Activated T-cell treated with anti-CD3 and anti-CD28 coated beads for 4 hours (primary cell): ENCODE data around the gene USF1.
"Not testable (repeated sequence)": the region's sequence is repeated elsewhere in the genome, so short reads cannot be mapped to it uniquely, and the experiment has no call there.

Experiments used
- DNase-seq: peaks from one replicate; pipeline ENCODE4 v3.0.0-alpha.2; 2020

The USF1 gene

GRCh38 chr1:161017181-161017580 lies 28.6 kb downstream of the USF1 start:
- not testable (repeated sequence) for DNase-seq

DNA sequence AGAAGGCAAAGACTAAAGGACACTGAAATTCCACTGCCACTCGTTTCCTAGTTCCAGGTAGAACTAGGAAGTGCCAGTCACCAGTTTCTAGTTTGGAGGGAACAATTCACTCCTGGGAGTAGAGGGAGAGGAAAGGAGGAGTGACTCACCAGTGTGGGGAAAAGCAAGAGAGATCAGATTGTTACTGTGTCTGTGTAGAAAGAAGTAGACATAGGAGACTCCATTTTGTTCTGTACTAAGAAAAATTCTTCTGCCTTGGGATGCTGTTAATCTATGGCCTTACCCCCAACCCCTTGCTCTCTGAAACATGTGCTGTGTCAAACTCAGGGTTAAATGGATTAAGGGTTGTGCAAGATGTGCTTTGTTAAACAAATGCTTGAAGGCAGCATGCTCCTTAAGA lies 29.1 kb downstream of the USF1 start:
- DNase-seq, result not testable (repeated sequence)

- DNase-seq, result peak; percentile 28
Measured at GRCh38 chr1:161013488-161014230, 32.1 kb downstream of the USF1 start.

- DNase-seq, result no peak
Measured at GRCh38 chr1:161013131-161013487, 32.7 kb downstream of the USF1 start.

- DNase-seq, result no peak
Measured at GRCh38 chr1:161012420-161012819, 33.4 kb downstream of the USF1 start.

DNA sequence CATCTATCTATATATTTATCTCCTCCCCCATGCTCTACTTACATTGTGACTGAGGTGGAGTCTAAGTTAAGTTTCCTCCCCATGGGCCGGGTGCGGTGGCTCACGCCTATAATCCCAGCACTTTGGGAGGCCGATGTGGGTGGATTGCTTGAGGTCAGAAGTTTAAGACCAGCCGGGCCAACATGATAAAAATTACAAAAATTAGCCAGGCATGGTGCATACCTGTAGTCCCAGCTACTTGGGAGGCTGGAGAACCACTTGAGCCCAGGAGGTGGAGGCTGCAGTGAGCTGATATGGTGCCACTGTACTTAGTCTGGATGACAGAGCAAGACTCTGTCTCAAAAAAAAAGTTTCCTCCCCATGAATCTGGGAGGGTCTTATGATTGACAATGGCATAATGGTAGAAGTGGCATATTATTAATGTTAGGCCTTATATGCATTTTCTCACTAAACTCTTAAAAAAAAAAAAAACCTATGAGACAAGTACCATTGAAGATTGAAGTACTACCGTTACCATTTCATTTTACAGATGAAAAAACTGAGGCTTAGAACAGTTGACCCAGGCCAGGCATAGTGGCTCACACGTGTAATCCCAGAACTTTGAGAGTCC lies 36.1 kb downstream of the USF1 start:
- DNase-seq, result no peak

- DNase-seq, result no peak
Measured at GRCh38 chr1:161008869-161009510, 36.8 kb downstream of the USF1 start.

DNA sequence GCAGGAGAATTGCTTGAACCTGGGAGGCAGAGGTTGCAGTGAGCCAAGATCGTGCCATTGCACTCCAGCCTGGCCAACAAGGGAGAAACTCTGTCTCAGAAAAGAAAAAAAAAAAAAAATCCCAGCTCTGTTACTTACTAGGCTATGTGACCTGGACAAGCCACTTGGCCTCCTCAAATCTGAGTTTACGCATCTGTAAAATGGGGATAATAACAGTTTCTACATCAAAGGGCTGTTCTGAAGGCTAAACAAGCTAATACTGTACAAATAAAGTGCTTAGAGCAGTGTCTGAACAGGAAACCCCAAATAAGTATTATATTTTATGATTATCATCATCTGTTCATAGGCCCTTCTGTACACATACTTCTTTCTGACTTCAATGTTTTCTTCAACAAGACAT lies 38.4 kb downstream of the USF1 start:
- no peak for DNase-seq

DNA sequence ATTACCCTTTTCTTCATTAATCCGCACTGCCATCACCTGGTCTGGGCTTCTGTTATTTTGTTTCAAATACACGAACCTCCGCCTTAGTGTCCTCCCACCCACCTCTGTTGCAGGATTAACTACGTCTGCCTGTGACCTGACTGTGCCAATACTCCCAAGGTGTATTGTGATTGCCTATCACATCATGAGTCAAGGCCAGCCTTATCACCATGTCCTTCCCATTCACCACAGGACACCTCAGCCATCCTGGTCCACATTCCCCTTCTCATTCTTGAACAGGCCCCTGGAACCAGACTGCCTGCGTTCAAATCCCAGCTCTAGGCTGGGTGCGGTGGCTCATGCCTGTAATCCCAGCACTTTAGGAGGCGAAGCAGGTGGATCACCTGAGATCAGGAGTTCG lies 39.2 kb downstream of the USF1 start:
- no peak for DNase-seq

- no peak for DNase-seq
Measured at GRCh38 chr1:161001525-161001924, 44.3 kb downstream of the USF1 start.

GRCh38 chr1:161000736-161001480 lies 44.9 kb downstream of the USF1 start:
- DNase-seq, result no peak

DNA sequence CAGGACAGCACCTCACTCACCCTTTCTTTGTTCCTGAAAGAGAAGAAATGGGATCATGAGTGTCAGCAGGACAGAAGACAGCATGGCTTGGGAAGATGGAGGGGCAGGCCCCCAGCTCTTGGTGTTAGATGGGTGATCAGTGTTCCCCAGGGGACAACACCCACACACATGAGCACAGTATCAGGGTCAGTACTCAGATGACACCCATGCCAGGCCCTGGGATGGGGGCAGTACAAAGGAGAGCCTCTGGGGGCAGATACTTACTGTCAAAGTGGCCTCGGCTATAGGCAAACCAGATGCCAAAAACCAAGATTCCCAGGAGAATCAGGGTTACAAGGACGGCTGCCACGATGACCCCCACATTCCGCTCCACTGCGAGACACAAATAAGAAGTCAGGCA lies 46.4 kb downstream of the USF1 start:
- DNase-seq, result no peak

DNA sequence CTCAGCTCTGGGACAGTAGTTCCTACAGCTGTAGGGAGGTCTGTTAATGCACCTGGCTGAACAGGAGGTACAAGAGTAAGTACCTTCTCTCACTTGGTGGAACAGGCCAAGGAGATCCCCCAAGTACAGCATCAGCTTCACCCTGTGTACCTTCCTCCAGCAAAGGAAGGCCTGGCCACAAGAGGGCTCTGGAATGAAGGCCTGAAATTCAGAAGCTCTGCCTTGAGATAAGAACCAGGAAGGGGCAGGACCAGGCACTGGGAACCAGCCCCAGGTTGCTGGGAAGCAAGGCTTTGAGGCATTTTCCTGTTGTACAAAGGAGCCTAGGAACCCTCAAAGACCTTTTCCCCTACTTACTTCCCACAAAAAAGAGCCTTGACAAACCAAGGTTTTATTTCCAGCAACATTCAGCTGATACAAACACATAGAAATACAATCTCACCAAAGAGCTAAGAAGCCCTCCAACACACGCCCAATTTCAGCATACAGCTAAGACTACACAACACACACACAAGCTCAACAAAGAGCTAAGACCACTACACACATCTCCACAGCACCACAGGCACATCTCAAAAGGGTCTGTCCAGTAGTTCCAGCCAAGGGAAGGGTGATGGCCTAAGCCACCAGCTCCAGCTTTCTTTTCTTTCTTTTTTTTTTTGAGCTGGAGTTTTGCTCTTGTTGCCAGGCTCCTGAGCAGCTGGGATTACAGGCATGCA lies 48.3 kb downstream of the USF1 start:
- peak; percentile 27 for DNase-seq

GRCh38 chr1:160996178-160996577 lies 49.6 kb downstream of the USF1 start:
- no peak for DNase-seq

DNA sequence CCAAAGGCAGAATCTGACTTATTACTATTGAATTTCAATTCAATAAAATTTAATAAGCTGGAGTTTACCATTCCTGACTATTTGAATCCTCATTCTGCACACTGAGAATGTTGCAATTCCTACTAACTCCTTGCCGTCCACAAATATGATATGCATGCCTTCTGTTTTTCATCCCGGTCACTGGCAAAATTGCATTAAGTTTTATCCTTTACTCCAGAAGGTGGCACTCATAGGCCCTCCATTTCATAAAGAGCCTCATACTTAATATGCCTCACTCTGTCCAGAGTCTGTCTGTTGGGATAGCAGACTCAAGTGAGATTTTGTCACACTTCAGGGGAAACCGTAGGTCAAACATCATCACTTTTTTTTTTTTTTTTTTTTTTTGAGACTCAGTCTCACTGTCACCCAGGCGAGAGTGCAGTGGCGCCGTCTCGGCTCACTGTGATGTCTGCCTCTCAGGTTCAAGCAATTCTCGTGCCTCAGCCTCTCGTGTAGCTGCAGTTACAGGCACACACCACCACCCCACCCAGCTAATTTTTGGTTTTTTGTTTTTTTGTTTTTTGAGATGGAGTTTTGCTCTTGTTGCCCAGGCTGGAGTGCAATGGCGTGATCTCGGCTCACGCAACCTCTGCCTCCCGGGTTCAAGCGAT lies 52.1 kb downstream of the USF1 start:
- DNase-seq, result no peak

GRCh38 chr1:160992036-160992435 lies 53.7 kb downstream of the USF1 start:
- not testable (repeated sequence) for DNase-seq
